Natural killer cell treated with Interleukin-12 subunit alpha and Interleukin-12 subunit beta and Interleukin-15 and Interleukin-18, amount 100 ng/mL, for 72 hours (primary cell): ENCODE data around the gene ZNRF1. TPM values are rescaled to one million over a fixed set of nuclear protein-coding genes. Genes with fewer than 3 reads are reported as not detected.

ENCODE experiments used
- total RNA-seq, 2 donors: library from RNA; stranded (reverse); gene quantifications; one replicate each; pipeline ENCODE4 v1.2.3, GENCODE V29; 2022

The ZNRF1 gene
- total RNA-seq, 2 donors from 2014 or later = 58.6 to 89.7 TPM

Other genes starting within 250 kb of the ZNRF1 start
- not detected for gene FA2H, start 224.2 kb upstream of the ZNRF1 start, total RNA-seq
- gene WDR59, start 13.9 kb upstream of the ZNRF1 start, total RNA-seq = 100 to 1,000 TPM in 1 of 2 donors, 10 to 100 TPM in 1; 81.6 to 162 TPM
- 1 to 10 TPM in 1 of 2 donors, under 1 TPM in 1; 0.19 to 1.1 TPM for gene LDHD, start 117.8 kb downstream of the ZNRF1 start, total RNA-seq
- gene ZFP1, start 149.5 kb downstream of the ZNRF1 start, total RNA-seq = 10 to 100 TPM; 11.2 to 16.7 TPM
- not detected for gene CTRB2, start 208.1 kb downstream of the ZNRF1 start, total RNA-seq
- gene CTRB1, start 220.0 kb downstream of the ZNRF1 start, total RNA-seq = not detected